ENCODE results near the gene PRR18. TPM values are rescaled to one million over a fixed set of nuclear protein-coding genes. Genes with fewer than 3 reads are reported as not detected.
A peak's percentile ranks its signal among the peaks of the same experiment; 100 is the strongest.

The PRR18 gene
- total RNA-seq, 4 donors from 2014 or later: 0.21 to 0.60 (median 0.44) TPM; not detected in 1

GRCh38 chr6:166333172-166333995, 25.2 kb upstream of the PRR18 start:
- WGBS, 2 donors: 80 to 81% methylated on average over 23 of the region's 23 CpGs
- peaks cover 0 to 51% (median 0%) of the 10 kb centered on the region in 3 donors for H3K36me3 ChIP-seq
- peaks cover 0 to 51% (median 9%) of the 10 kb centered on the region in 4 donors for H3K4me1 ChIP-seq
- H3K27me3 ChIP-seq: no peaks in the 10 kb centered on the region
- no peak overlapping the region for H3K27ac ChIP-seq
- no peak overlapping the region for H3K4me3 ChIP-seq
- no peak for DNase-seq (ENCODE audit: low spot score in 2 of 2)
- no peak for TF ChIP-seq POLR2A (IDR thresholded peaks at IDR 0.05)
- no peak for TF ChIP-seq EP300 (IDR thresholded peaks at IDR 0.05)
- no peak for TF ChIP-seq CTCF (IDR thresholded peaks at IDR 0.05)
- H3K9me3 ChIP-seq: no peaks in the 10 kb centered on the region

- no peaks in the 10 kb centered on the region for H3K27me3 ChIP-seq
- WGBS, 2 donors: 57 to 64% methylated on average over 13 of the region's 13 CpGs
- H3K4me3 ChIP-seq: no peak overlapping the region
- DNase-seq (ENCODE audit: low spot score in 2 of 2): no peak
- no peaks in the 10 kb centered on the region for H3K9me3 ChIP-seq
- H3K27ac ChIP-seq: no peak overlapping the region
- H3K4me1 ChIP-seq: peaks cover 0 to 42% (median 9%) of the 10 kb centered on the region in 4 donors
- TF ChIP-seq CTCF (IDR thresholded peaks at IDR 0.05): no peak
- peaks cover 0 to 51% (median 0%) of the 10 kb centered on the region in 3 donors for H3K36me3 ChIP-seq
Measured at GRCh38 chr6:166331503-166332415, 23.6 kb upstream of the PRR18 start.

- H3K36me3 ChIP-seq: peaks cover 0 to 51% (median 0%) of the 10 kb centered on the region in 3 donors
- no peaks in the 10 kb centered on the region for H3K9me3 ChIP-seq
- TF ChIP-seq CTCF (IDR thresholded peaks at IDR 0.05) (peak in 1 of 5 experiments; percentile 9), EP300 (IDR thresholded peaks at IDR 0.05) (no peak), POLR2A (IDR thresholded peaks at IDR 0.05) (no peak)
- DNase-seq (ENCODE audit: low spot score in 2 of 2): no peak
- no peaks in the 10 kb centered on the region for H3K27me3 ChIP-seq
- WGBS, 2 donors: 27 to 30% methylated on average over 11 of the region's 11 CpGs
- no peak overlapping the region for H3K4me3 ChIP-seq
- peaks cover 0 to 38% (median 9%) of the 10 kb centered on the region in 4 donors for H3K4me1 ChIP-seq
- no peak overlapping the region for H3K27ac ChIP-seq
Measured at GRCh38 chr6:166330612-166331011, 22.4 kb upstream of the PRR18 start.

GRCh38 chr6:166325383-166326042, 17.3 kb upstream of the PRR18 start:
- TF ChIP-seq POLR2A (IDR thresholded peaks at IDR 0.05) (no peak), CTCF (IDR thresholded peaks at IDR 0.05) (no peak), EP300 (IDR thresholded peaks at IDR 0.05) (no peak)
- Histone ChIP-seq H3K9me3 (no peaks in the 10 kb centered on the region), H3K27me3 (no peaks in the 10 kb centered on the region), H3K27ac (no peak overlapping the region), H3K36me3 (peaks cover 0 to 82% (median 12%) of the 10 kb centered on the region in 3 donors), H3K4me3 (no peak overlapping the region), H3K4me1 (peaks cover 0 to 5% (median 2%) of the 10 kb centered on the region in 4 donors)
- 81 to 89% methylated on average over 6 of the region's 6 CpGs for whole genome bisulfite sequencing, 2 donors
- DNase-seq (ENCODE audit: low spot score in 2 of 2): no peak
